Naive thymus-derived CD8-positive, alpha-beta T cell (primary cell): ENCODE results near the gene OR52E8. TPM values are rescaled to one million over a fixed set of nuclear protein-coding genes. Genes with fewer than 3 reads are reported as not detected.

ENCODE experiments used
- polyA plus RNA-seq, 3 donors: library from polyadenylated mRNA; unstranded; fragments of 300-500 nt; fragmentation: Illumina TruSeq; gene quantifications; one replicate each; pipeline ENCODE4 v1.2.3, GENCODE V29; 2021
- total RNA-seq, 8 experiments: library from RNA in 2 of 8; stranded (reverse) in 2 of 8; gene quantifications; one replicate each; pipeline ENCODE4 v1.2.3 and lab custom pipeline; 2021 to 2026

OR52E8 gene
- total and polyA plus RNA-seq, 5 experiments from 2014 or later: not detected

Other genes with a start within 250 kb of the OR52E8 start
- gene TRIM34, start 232.7 kb downstream of the OR52E8 start, total RNA-seq: 10 to 100 TPM; 12.5 to 12.6 TPM
- gene TRIM34, start 232.7 kb downstream of the OR52E8 start, polyA plus RNA-seq: 10 to 100 TPM; 10.8 to 13.1 (median 12.1) TPM
- gene TRIM5, start 172.6 kb downstream of the OR52E8 start, total RNA-seq: 10 to 100 TPM; 39.4 to 41.8 TPM
- 10 to 100 TPM in 1 of 3 donors, 1 to 10 TPM in 2; 9.6 to 10.4 (median 9.9) TPM for gene TRIM5, start 172.6 kb downstream of the OR52E8 start, polyA plus RNA-seq
- gene TRIM22, start 167.9 kb downstream of the OR52E8 start, total RNA-seq: 100 to 1,000 TPM; 242 to 243 TPM
- gene TRIM22, start 167.9 kb downstream of the OR52E8 start, polyA plus RNA-seq: 100 to 1,000 TPM; 108 to 143 (median 114) TPM
- gene OR56B1, start 121.2 kb downstream of the OR52E8 start, total RNA-seq: under 1 TPM; 0.36 to 0.42 TPM
- not detected for gene OR56B1, start 121.2 kb downstream of the OR52E8 start, polyA plus RNA-seq
- 1 to 10 TPM; 2.2 to 2.6 TPM for gene OR52N4, start 103.4 kb downstream of the OR52E8 start, total RNA-seq
- gene OR52N4, start 103.4 kb downstream of the OR52E8 start, polyA plus RNA-seq: under 1 TPM in 2 of 3 donors, not detected in 1; 0.55 to 0.59 TPM
- gene OR52N5, start 74.3 kb downstream of the OR52E8 start, total RNA-seq: not detected
- gene OR52N5, start 74.3 kb downstream of the OR52E8 start, polyA plus RNA-seq: not detected
- not detected for gene OR52N1, start 66.4 kb downstream of the OR52E8 start, total RNA-seq
- not detected for gene OR52N1, start 66.4 kb downstream of the OR52E8 start, polyA plus RNA-seq
- not detected for gene OR52N2, start 48.8 kb downstream of the OR52E8 start, total RNA-seq
- gene OR52N2, start 48.8 kb downstream of the OR52E8 start, polyA plus RNA-seq: not detected
- not detected for gene OR52E6, start 15.8 kb downstream of the OR52E8 start, total RNA-seq
- not detected for gene OR52E6, start 15.8 kb downstream of the OR52E8 start, polyA plus RNA-seq
- not detected for gene OR52E4, start 22.9 kb upstream of the OR52E8 start, total RNA-seq
- gene OR52E4, start 22.9 kb upstream of the OR52E8 start, polyA plus RNA-seq: not detected
- not detected for gene OR52E5, start 35.5 kb upstream of the OR52E8 start, total RNA-seq
- not detected for gene OR52E5, start 35.5 kb upstream of the OR52E8 start, polyA plus RNA-seq
- not detected for gene OR56A3, start 84.6 kb upstream of the OR52E8 start, total RNA-seq
- not detected for gene OR56A3, start 84.6 kb upstream of the OR52E8 start, polyA plus RNA-seq
- not detected for gene OR56A5, start 110.8 kb upstream of the OR52E8 start, total RNA-seq
- not detected for gene OR56A5, start 110.8 kb upstream of the OR52E8 start, polyA plus RNA-seq
- gene OR52L1, start 129.3 kb upstream of the OR52E8 start, total RNA-seq: not detected
- not detected for gene OR52L1, start 129.3 kb upstream of the OR52E8 start, polyA plus RNA-seq
- under 1 TPM in 1 of 2 experiments, not detected in 1; 0.10 TPM for gene OR56A4, start 149.3 kb upstream of the OR52E8 start, total RNA-seq
- not detected for gene OR56A4, start 149.3 kb upstream of the OR52E8 start, polyA plus RNA-seq
- gene OR56A1, start 173.1 kb upstream of the OR52E8 start, total RNA-seq: not detected
- not detected for gene OR56A1, start 173.1 kb upstream of the OR52E8 start, polyA plus RNA-seq
- not detected for gene OR56B4, start 250.0 kb upstream of the OR52E8 start, total RNA-seq
- under 1 TPM in 1 of 3 donors, not detected in 2; 0.19 TPM for gene OR56B4, start 250.0 kb upstream of the OR52E8 start, polyA plus RNA-seq